Activated CD8-positive, alpha-beta memory T cell treated with anti-CD3 and anti-CD28 coated beads, Interleukin-2, amount 50 U/mL, for 1 hour (primary cell): ENCODE data around the gene HAUS7.

ENCODE experiments used
- DNase-seq: peaks from one replicate; pipeline ENCODE4 v3.0.0-alpha.2; 2020; ENCODE audit errors: extremely low read depth

The HAUS7 gene

GRCh38 chrX:153499341-153499740 is 29.0 kb upstream of the HAUS7 start:
- DNase-seq = no peak

GRCh38 chrX:153498453-153498852 is 28.1 kb upstream of the HAUS7 start:
- DNase-seq = no peak

- no peak for DNase-seq
Observed at GRCh38 chrX:153496590-153496959, 26.2 kb upstream of the HAUS7 start.

GRCh38 chrX:153495903-153496589 is 25.7 kb upstream of the HAUS7 start:
- DNase-seq = no peak

- DNase-seq = no peak
Observed at GRCh38 chrX:153495362-153495751, 25.0 kb upstream of the HAUS7 start.

- DNase-seq = no peak
Observed at GRCh38 chrX:153494541-153495361, 24.4 kb upstream of the HAUS7 start, which contains the start of gene BGN. Gene BGN (plus strand): TSS chrX:153494980. CDS start chrX:153504632, 9,652 bp downstream.

- no peak for DNase-seq
Observed at GRCh38 chrX:153494061-153494460, 23.7 kb upstream of the HAUS7 start.

GRCh38 chrX:153493085-153493484 is 22.7 kb upstream of the HAUS7 start:
- no peak for DNase-seq

- no peak for DNase-seq
Observed at GRCh38 chrX:153492543-153492942, 22.2 kb upstream of the HAUS7 start.

GRCh38 chrX:153491918-153492317 is 21.5 kb upstream of the HAUS7 start:
- DNase-seq = no peak

GRCh38 chrX:153491351-153491914 is 21.1 kb upstream of the HAUS7 start:
- DNase-seq = no peak

GRCh38 chrX:153490217-153490930 is 20.0 kb upstream of the HAUS7 start:
- DNase-seq = no peak

GRCh38 chrX:153488231-153488914 is 18.0 kb upstream of the HAUS7 start:
- no peak for DNase-seq

GRCh38 chrX:153487590-153488071 is 17.3 kb upstream of the HAUS7 start:
- no peak for DNase-seq

- no peak for DNase-seq
Observed at GRCh38 chrX:153486171-153486570, 15.8 kb upstream of the HAUS7 start.

GRCh38 chrX:153485396-153486080 is 15.2 kb upstream of the HAUS7 start:
- no peak for DNase-seq

- DNase-seq = no peak
Observed at GRCh38 chrX:153482376-153483015, 12.1 kb upstream of the HAUS7 start.

- DNase-seq = no peak
Observed at GRCh38 chrX:153481043-153481442, 10.7 kb upstream of the HAUS7 start.

GRCh38 chrX:153478746-153479145 is 8.4 kb upstream of the HAUS7 start:
- no peak for DNase-seq

- DNase-seq = no peak
Observed at GRCh38 chrX:153477901-153478300, 7.5 kb upstream of the HAUS7 start.
